GM03348 (cell line): ENCODE results near the gene CDH4.

Experiments
- DNase-seq: peaks from one replicate; pipeline ENCODE4 v3.0.0; 2012; ENCODE audit warnings: low spot score

Gene CDH4

GRCh38 chr20:61536671-61537070 lies 284.6 kb downstream of the CDH4 start:
- DNase-seq: no peak

DNA sequence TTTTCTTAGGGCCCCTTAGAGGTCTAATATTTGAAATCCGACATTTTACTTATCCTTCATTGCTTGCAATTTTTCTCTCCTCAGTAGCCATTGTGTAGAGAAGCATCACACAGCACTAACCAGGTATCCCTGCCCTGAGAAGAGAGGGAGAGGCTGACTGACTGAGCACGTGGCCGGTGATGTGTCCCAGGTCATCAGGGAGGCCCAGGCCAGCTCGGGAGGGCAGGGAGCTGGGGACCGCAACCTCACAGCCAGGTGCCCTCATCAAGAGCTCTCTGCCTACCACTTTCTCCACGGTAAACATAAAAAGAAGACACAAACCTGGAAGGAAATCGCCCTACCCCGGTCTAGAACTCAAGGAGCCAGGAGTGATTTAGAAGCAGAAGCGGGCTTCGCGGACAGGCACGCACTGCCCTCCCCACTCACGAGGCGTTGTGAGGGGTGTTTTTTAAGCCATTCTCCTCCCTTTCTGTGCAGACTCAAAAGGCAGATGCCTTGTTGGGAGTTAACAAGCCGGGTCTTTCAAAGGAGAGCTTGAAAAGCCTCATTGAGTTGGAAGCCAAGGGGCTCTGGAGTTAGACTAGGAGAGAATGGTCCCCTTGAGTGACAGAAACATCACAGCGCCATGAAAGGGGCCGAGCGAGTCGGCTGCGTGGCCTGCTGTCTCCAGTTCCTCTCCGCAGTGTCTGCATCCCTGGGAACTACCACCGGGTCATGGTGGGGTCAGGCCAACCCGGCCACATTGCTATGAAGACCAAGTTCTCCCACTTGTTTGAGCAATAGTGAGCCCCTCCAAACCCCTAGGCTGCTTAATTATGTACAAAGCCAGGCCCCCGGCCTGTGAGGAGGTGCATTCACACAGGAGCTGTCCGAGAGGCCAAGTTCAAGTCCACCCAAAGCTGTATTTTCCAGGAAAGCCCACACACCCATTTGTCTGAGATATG lies 285.4 kb downstream of the CDH4 start:
- DNase-seq: no peak

DNA sequence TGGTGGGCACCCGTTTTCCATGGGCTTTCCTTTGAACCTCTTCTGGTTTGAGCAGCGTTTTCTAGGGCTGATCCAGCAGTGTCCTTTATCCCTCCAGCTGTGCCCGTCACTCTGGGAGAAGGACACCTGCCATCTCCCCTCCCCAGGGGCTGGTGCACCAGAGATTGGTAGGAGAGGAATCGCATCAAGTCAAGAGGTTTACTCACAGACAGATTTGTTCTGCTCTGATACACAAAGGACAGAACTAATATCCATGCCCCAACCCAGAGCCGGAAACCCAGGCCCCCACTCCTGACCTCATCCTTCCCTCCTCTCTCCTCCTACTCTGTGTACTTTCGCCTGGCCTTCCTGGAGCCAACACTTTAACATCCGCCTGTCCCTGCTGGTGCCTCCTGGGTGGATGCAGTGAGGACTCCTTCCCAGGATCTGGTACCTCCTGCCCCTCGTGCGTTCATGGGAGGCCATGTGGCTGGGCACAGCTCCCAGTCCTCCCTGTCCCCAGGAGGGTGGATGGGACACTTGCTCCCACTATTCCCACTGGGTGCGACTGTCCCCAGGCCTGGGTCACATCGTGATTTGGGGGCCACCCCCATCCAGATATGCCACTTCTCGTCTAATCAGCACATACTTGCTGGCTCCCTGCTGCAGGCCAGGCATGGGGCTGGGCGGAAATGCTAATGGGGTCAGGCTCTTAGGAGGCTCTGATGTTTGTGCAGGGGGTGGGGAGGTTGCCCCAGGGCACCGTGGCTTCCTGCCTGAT lies 286.3 kb downstream of the CDH4 start:
- no peak for DNase-seq

- no peak for DNase-seq
Observed at GRCh38 chr20:61538943-61539265, 286.8 kb downstream of the CDH4 start.

DNA sequence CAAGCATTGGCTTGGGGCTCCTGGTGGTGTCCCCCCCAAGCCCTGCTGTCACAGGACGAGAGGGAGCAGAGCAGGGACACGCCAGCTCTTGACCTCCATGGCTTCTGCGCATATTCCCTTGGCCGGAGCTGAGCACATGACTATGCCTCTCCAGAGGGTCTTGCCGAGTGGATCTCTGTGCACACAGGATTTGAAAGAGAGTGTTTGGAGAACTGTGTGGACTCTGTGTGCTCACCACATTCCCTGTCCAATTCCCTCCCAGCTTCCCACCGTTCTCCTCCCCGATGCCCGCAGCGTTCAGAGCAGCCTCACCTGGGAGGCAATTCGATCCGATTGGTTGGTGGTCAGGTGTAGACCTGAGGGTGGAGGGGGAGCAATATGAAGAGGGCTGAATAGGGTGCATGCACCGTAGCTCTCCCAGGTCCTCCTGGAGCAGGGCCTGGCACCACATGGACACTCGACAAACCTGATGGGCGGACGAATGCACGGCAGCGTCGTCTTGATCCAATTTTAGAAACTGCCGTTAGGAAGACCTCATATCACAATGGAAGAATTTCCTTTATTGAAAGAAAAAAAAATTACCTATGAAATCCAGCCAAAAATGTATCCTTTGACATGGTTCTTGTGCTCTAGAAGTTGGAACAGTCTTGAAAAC lies 287.8 kb downstream of the CDH4 start:
- no peak for DNase-seq

GRCh38 chr20:61541537-61541936 lies 289.5 kb downstream of the CDH4 start:
- DNase-seq: no peak

- DNase-seq: no peak
Observed at GRCh38 chr20:61543086-61543485, 291.0 kb downstream of the CDH4 start.

GRCh38 chr20:61543931-61544745 lies 292.1 kb downstream of the CDH4 start:
- DNase-seq: no peak

- DNase-seq: no peak
Observed at GRCh38 chr20:61544910-61545889, 293.1 kb downstream of the CDH4 start.

- no peak for DNase-seq
Observed at GRCh38 chr20:61546641-61547040, 294.6 kb downstream of the CDH4 start.

DNA sequence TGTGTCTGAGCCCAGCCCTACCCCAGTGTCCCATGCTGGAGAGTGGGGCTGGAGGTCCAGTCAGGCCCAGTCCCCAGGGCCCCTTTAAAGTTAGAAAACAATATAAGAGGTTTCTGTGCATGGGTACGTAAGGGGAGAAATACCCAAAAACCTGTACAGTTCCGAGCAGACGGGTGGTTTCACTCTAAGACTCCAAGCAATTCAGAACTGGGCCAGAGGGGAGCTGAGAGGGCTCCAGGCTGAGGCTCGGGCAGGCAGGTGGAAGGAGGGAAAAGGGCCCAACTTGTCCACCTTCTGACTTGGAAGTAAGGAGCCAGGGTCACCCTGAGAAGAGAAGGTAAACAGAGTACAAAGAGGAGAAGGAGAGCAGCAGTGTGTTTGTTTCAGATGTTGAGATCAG lies 296.0 kb downstream of the CDH4 start:
- DNase-seq: no peak

DNA sequence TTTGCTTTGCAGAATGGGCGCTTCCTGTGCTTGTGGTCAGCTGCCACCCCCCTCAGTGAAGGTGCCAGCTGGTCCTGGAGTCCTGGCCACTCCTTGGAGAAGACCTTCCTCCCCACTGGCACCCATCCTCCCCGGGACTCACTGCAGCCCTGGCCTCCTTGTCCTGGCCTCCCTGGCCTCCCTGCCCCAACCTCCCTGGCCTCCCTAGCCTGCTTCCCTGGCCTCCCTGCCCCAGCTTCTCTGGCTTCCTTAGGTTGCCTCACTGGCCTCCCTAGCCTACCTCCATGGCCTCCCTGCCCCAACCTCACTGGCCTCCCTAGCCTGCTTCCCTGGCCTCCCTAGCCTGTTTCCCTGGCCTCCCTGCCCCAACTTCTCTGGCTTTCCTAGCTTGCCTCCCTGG lies 297.8 kb downstream of the CDH4 start:
- DNase-seq: no peak

- no peak for DNase-seq
Observed at GRCh38 chr20:61551401-61551800, 299.3 kb downstream of the CDH4 start.

DNA sequence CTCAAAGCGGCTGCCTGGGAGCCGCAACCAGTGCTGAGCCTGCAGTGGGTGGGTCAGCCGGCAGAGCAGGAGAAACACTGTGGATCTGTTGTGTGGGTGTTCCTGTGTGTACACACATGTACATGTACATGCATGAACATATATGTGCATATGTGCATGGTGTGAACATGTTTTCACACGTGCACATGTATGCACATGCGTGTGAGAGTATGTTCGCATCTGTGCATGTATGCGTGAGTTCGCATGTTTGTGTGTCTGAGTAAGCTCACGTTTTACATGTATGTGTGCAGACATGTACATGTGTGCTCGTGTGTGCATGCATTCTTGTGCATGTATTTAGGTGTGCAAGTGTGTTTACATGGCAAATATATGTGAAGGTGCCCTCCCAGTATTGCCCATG lies 302.6 kb downstream of the CDH4 start:
- DNase-seq: no peak

DNA sequence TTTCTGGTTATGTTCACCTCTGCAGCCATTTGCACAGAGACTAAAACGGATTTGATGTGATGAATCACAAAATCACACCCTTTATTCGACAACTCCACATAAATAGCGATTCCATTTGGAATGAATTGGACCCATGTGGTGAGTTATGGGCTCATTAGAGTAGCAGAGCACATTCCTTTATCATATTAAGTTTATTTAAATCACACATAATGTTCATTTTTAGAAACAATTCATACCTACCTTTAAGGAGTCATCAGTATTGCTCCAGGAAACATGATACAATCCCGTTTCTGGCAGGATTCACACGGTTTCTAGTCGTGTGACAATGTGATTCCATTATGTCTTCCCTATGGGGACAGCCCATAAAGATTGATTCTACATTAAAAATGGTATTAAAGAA lies 303.5 kb downstream of the CDH4 start:
- DNase-seq: peak; percentile 33

GRCh38 chr20:61556111-61556510 lies 304.1 kb downstream of the CDH4 start:
- DNase-seq: peak; percentile 95

GRCh38 chr20:61556673-61557072 lies 304.6 kb downstream of the CDH4 start:
- no peak for DNase-seq

DNA sequence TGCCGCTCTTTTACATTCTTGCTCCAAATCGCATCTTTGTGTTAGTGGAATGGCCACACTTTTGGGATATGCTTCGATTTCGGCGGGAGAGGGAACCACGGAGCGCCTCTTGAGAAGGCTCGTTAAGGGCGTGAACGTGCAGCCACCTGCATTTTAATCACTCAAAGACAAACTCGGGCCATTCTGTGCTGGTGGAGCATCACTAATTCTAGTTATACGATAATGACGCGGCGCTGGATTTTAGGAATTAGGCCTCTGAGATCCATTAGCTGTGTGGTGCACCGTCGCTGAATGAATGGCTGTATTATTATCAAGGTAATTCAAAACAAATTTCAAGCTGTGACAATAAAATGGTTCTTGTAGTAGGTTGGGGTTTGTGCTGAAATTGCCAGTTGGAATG lies 305.6 kb downstream of the CDH4 start:
- DNase-seq: no peak

GRCh38 chr20:61558726-61559125 lies 306.7 kb downstream of the CDH4 start:
- DNase-seq: peak; percentile 75

DNA sequence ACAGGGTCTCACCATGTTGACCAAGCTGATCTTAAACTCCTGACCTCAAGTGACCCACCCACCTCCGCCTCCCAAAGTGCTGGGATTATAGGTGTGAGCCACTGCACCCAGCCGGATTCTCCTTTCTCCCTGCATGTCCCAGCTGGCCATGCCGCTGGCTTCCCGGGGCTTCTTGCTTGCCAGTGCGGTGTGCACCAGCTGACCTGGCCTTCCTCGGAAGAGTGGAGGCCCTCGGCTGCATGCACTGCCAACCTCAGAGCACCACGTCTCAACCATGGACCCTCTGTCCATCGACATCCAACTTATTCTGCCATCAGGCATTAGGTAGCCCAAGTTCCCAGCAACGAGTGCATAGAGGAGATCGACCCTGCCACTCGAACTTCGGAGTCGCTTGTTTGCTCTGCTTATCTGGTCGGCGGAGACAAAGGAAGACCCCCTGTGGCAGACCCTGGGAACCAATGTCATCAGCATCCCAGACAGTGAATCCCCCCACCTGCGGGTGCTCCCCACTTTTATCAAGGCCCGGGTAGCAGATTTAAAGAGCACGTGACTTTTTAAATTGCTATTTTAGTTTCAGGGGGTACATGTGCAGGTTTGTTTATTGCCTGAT lies 307.8 kb downstream of the CDH4 start:
- DNase-seq: no peak
